NAMALWA (cell line): Measurements from ENCODE around the gene TOMM40L.
A peak's percentile ranks its signal among the peaks of the same experiment; 100 is the strongest.

Experiments
- DNase-seq: peaks from one replicate; pipeline ENCODE4 v3.0.0-alpha.2; 2015; ENCODE audit warnings: low spot score

The TOMM40L gene

GRCh38 chr1:161257109-161257508 is 31.2 kb downstream of the TOMM40L start:
- DNase-seq = peak; percentile 35

GRCh38 chr1:161258439-161259344 is 32.8 kb downstream of the TOMM40L start, which contains the start of gene PCP4L1:
Gene PCP4L1, plus strand, starts transcription at chr1:161258745. Its CDS starts 230 bp downstream, at chr1:161258975.
- DNase-seq = peak; percentile 42

- no peak for DNase-seq
These were observed 33.5 kb downstream of the TOMM40L start for GRCh38 chr1:161259345-161259702.

GRCh38 chr1:161259765-161260164 is 33.9 kb downstream of the TOMM40L start:
- no peak for DNase-seq

- DNase-seq = no peak
These were observed 34.8 kb downstream of the TOMM40L start for GRCh38 chr1:161260376-161261260.

- DNase-seq = peak; percentile 65
These were observed 35.7 kb downstream of the TOMM40L start for GRCh38 chr1:161261261-161262235.

GRCh38 chr1:161265305-161265704 is 39.4 kb downstream of the TOMM40L start:
- no peak for DNase-seq

GRCh38 chr1:161266202-161266601 is 40.3 kb downstream of the TOMM40L start:
- DNase-seq = no peak

- DNase-seq = no peak
These were observed 41.0 kb downstream of the TOMM40L start for GRCh38 chr1:161266836-161267235.

GRCh38 chr1:161267321-161267720 is 41.5 kb downstream of the TOMM40L start:
- no peak for DNase-seq

- no peak for DNase-seq
These were observed 47.5 kb downstream of the TOMM40L start for GRCh38 chr1:161273402-161273801.

GRCh38 chr1:161274874-161275273 is 49.0 kb downstream of the TOMM40L start:
- DNase-seq = no peak
